Spinal cord (tissue), 10 donors: ENCODE measurements around the gene UTP4. TPM values are rescaled to one million over a fixed set of nuclear protein-coding genes. Genes with fewer than 3 reads are reported as not detected.
A peak's percentile ranks its signal among the peaks of the same experiment; 100 is the strongest.
"Not testable (repeated sequence)": the region's sequence is repeated elsewhere in the genome, so short reads cannot be mapped to it uniquely, and the experiment has no call there.

Experiments used
- DNase-seq, 6 donors: peaks; one replicate each; pipeline versions ENCODE4 v3.0.0 to v3.0.0-alpha.2; 2013 to 2015; ENCODE audit warnings: low spot score in 6 of 6, low read depth in 4 of 6
- H3K27ac ChIP-seq: one replicate; pipeline ENCODE4 v1.5.1; 2013; ENCODE audit warnings: low read depth, low read length, control low read depth
- H3K27me3 ChIP-seq: one replicate; pipeline ENCODE4 v1.6.1; 2013; ENCODE audit warnings: low read length; ENCODE audit not compliant: control insufficient read depth, insufficient read depth
- H3K36me3 ChIP-seq: one replicate; pipeline ENCODE4 v1.6.1; 2013; ENCODE audit warnings: low read length; ENCODE audit not compliant: control insufficient read depth, insufficient read depth
- H3K4me1 ChIP-seq: one replicate; pipeline ENCODE4 v1.6.1; 2013; ENCODE audit warnings: low read length; ENCODE audit not compliant: control insufficient read depth, insufficient read depth
- H3K4me3 ChIP-seq: one replicate; pipeline ENCODE4 v1.5.1; 2013; ENCODE audit warnings: low read depth, low read length, control low read depth
- H3K9me3 ChIP-seq: one replicate; pipeline ENCODE4 v1.6.1; 2013; ENCODE audit warnings: low read length; ENCODE audit not compliant: control insufficient read depth, insufficient read depth
- WGBS: methylation state at CpG from one replicate; pipeline ENCODE4 v1.1.5; 2013; ENCODE audit warnings: missing lambda C conversion rate; ENCODE audit not compliant: insufficient coverage; 5-methylcytosine and 5-hydroxymethylcytosine counted together
- polyA plus RNA-seq, 2 donors: library from polyadenylated mRNA; unstranded; fragments of 120-200 nt; gene quantifications; one replicate each; pipeline ENCODE4 v1.2.1, GENCODE V29; 2013; ENCODE audit not compliant: insufficient read length in 2 of 2
- total RNA-seq, 2 donors: library from RNA; depleted of rRNA in 1 of 2; stranded (reverse); fragments of 120-200 nt in 1 of 2; fragments of >200 nt in 1 of 2; gene quantifications; one replicate each; pipeline versions ENCODE4 v1.2.3 to v1.2.4, GENCODE V29; 2013 to 2014
- donor health status: healthy.

Gene UTP4
- total and polyA plus RNA-seq, 4 donors = 19.1 to 37.7 (median 30.4) TPM

GRCh38 chr16:69115837-69116236 is 16.6 kb upstream of the UTP4 start:
- no peaks in the 10 kb centered on the region for H3K4me1 ChIP-seq
- no CpG with 5 or more reads among the region's 1 CpG for WGBS

DNA sequence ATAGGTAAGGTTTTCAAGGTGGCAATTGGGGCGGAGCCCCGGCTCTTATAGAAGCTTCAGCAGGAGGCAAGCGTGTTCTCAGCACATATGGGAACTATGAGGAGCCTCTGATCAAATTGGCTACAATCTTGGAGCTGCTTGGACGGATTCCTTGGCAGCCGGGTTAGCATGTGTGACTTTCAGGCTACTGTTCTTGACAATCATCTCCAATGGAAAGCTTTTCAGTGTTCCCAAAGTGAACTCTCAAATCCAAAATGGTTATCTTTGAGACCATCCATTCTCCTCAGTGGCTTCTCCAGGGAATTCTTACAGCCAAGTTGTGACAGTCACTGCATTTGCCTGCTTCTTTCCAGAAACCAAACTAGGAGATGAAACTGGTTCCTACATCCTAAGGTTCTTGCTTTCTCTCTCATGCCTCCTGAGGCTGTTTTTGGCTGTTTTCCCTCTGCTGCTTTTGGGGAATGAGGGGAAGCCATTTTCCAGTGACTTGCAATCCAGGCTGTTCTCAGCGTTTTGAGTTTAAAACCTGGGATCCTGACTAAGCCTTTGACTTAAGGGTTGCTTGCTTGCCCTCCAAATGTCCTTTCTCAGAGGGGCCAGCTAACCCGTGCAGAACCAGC is 16.1 kb upstream of the UTP4 start:
- Histone ChIP-seq H3K9me3 (no peaks in the 10 kb centered on the region), H3K4me3 (no peak overlapping the region), H3K27ac (no peak overlapping the region), H3K36me3 (peaks cover 78% of the 10 kb centered on the region), H3K4me1 (no peaks in the 10 kb centered on the region), H3K27me3 (no peaks in the 10 kb centered on the region)
- 85% methylated on average over 5 of the region's 7 CpGs for WGBS
- peak in 1 of 6 donors; percentile 81 for DNase-seq

More at GRCh38 chr16:69115837-69116236, 16.6 kb upstream of the UTP4 start:
- Histone ChIP-seq H3K4me3 (no peak overlapping the region), H3K27ac (no peak overlapping the region), H3K9me3 (no peaks in the 10 kb centered on the region), H3K36me3 (peaks cover 77% of the 10 kb centered on the region), H3K27me3 (no peaks in the 10 kb centered on the region)
- no peak for DNase-seq

DNA sequence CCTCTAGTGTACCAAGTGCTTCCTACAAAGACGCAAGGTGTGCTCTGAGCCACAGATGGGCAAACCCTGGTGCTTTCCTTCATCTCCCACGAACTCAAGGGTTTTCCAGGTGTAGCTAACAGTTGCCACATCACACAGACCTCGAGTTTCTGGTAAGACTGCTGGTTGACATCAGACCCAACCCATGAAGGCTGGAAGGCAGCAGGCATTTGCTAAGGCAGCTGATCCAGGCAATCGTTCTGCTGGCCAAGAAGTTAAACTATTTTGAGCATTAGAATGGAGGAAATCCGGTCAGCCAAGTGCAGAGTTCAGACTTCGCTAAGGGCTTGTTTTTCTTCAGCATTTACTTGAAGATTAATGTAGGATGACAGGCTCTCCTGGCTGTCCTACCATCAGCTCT is 15.5 kb upstream of the UTP4 start:
- Histone ChIP-seq H3K36me3 (peaks cover 73% of the 10 kb centered on the region), H3K4me3 (no peak overlapping the region), H3K4me1 (no peaks in the 10 kb centered on the region), H3K27me3 (no peaks in the 10 kb centered on the region), H3K27ac (no peak overlapping the region), H3K9me3 (no peaks in the 10 kb centered on the region)
- no peak for DNase-seq
- 93% methylated on average over 6 of the region's 6 CpGs for WGBS

GRCh38 chr16:69118468-69118867 is 14.0 kb upstream of the UTP4 start:
- Histone ChIP-seq H3K36me3 (peaks cover 60% of the 10 kb centered on the region), H3K27ac (no peak overlapping the region), H3K9me3 (no peaks in the 10 kb centered on the region), H3K4me1 (no peaks in the 10 kb centered on the region), H3K4me3 (no peak overlapping the region), H3K27me3 (no peaks in the 10 kb centered on the region)
- no peak for DNase-seq
- 100% methylated on average over 2 of the region's 2 CpGs for WGBS

- no peaks in the 10 kb centered on the region for H3K9me3 ChIP-seq
- H3K27ac ChIP-seq = no peak overlapping the region
- no peak for DNase-seq
- whole genome bisulfite sequencing = 97% methylated on average over 2 of the region's 2 CpGs
- no peaks in the 10 kb centered on the region for H3K27me3 ChIP-seq
- H3K4me1 ChIP-seq = no peaks in the 10 kb centered on the region
- peaks cover 55% of the 10 kb centered on the region for H3K36me3 ChIP-seq
- H3K4me3 ChIP-seq = no peak overlapping the region
Observed at GRCh38 chr16:69118994-69119393, 13.5 kb upstream of the UTP4 start.

- H3K36me3 ChIP-seq = peaks cover 49% of the 10 kb centered on the region
- no peak for DNase-seq
- no peaks in the 10 kb centered on the region for H3K4me1 ChIP-seq
- no peak overlapping the region for H3K27ac ChIP-seq
- no peaks in the 10 kb centered on the region for H3K9me3 ChIP-seq
- WGBS = 100% methylated on average over 2 of the region's 2 CpGs
- H3K27me3 ChIP-seq = no peaks in the 10 kb centered on the region
- no peak overlapping the region for H3K4me3 ChIP-seq
Observed at GRCh38 chr16:69119536-69119935, 12.9 kb upstream of the UTP4 start.

GRCh38 chr16:69120096-69120664 is 12.3 kb upstream of the UTP4 start:
- no peak for DNase-seq
- no peaks in the 10 kb centered on the region for H3K9me3 ChIP-seq
- peaks cover 43% of the 10 kb centered on the region for H3K36me3 ChIP-seq
- no peaks in the 10 kb centered on the region for H3K27me3 ChIP-seq
- H3K4me1 ChIP-seq = no peaks in the 10 kb centered on the region
- no peak overlapping the region for H3K27ac ChIP-seq
- no peak overlapping the region for H3K4me3 ChIP-seq
- WGBS = 97% methylated on average over 19 of the region's 19 CpGs

GRCh38 chr16:69123910-69124309 is 8.5 kb upstream of the UTP4 start:
- WGBS = 40% methylated on average over 1 of the region's 3 CpGs
- peak in 2 of 6 donors; percentile 90 to 95 for DNase-seq
- H3K9me3 ChIP-seq = no peaks in the 10 kb centered on the region
- H3K27ac ChIP-seq = no peak overlapping the region
- peaks cover 31% of the 10 kb centered on the region for H3K36me3 ChIP-seq
- H3K4me1 ChIP-seq = no peaks in the 10 kb centered on the region
- no peak overlapping the region for H3K4me3 ChIP-seq
- no peaks in the 10 kb centered on the region for H3K27me3 ChIP-seq

- not testable (repeated sequence) for H3K4me3 ChIP-seq, DNase-seq, H3K9me3 ChIP-seq, H3K27me3 ChIP-seq, H3K27ac ChIP-seq, H3K4me1 ChIP-seq
- H3K36me3 ChIP-seq = peaks cover 28% of the 10 kb centered on the region
- WGBS = 96% methylated on average over 7 of the region's 8 CpGs
Observed at GRCh38 chr16:69124406-69124805, 8.0 kb upstream of the UTP4 start.

DNA sequence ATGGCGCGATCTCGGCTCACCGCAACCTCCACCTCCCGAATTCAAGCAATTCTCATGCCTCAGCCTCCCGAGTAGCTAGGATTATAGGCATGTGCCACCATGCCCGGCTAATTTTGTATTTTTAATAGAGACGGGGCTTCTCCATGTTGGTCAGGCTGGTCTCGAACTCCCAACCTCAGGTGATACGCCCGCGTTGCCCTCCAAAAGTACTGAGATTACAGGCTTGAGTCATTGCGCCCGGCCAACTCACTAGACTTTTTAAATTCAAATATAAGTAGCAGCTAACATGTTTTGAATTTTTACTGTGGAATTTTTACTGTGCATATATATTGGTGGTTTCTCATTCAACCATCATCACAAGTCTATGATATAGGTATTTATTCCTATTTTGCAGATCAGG is 7.5 kb upstream of the UTP4 start:
- WGBS = 100% methylated on average over 10 of the region's 14 CpGs
- peaks cover 23% of the 10 kb centered on the region for H3K36me3 ChIP-seq
- DNase-seq = not testable (repeated sequence)

More for the DNA sequence above, 7.5 kb upstream of the UTP4 start:
- not testable (repeated sequence) for H3K9me3 ChIP-seq, H3K4me3 ChIP-seq, H3K27ac ChIP-seq, H3K4me1 ChIP-seq, H3K27me3 ChIP-seq
